T-helper 17 cell (primary cell): Measurements from ENCODE around the gene ETHE1. TPM values are rescaled to one million over a fixed set of nuclear protein-coding genes. Genes with fewer than 3 reads are reported as not detected.
A peak's percentile ranks its signal among the peaks of the same experiment; 100 is the strongest.

Experiments
- ATAC-seq: fragments of 150-1000 bp; cut with Tn5 transposase; 2 replicates; pipeline ENCODE4 v1.10.0; 2021; ENCODE audit warnings: mild to moderate bottlenecking, moderate library complexity
- DNase-seq, 3 donors: peaks; one replicate each; pipeline versions ENCODE4 v3.0.0 to v3.0.0-alpha.2; 2020 to 2021
- H3K9me3 ChIP-seq: one replicate; pipeline ENCODE4 v1.7.0; 2013; ENCODE audit warnings: low read length, mild to moderate bottlenecking; ENCODE audit not compliant: control insufficient read depth, poor library complexity, severe bottlenecking
- H3K27ac Mint-ChIP-seq: one replicate; pipeline ENCODE4 v1.8.0; 2022; ENCODE audit warnings: mild to moderate bottlenecking, moderate library complexity, mixed read lengths
- H3K27me3 Mint-ChIP-seq: one replicate; pipeline ENCODE4 v1.8.0; 2022; ENCODE audit warnings: mixed read lengths
- H3K36me3 Mint-ChIP-seq: one replicate; pipeline ENCODE4 v1.8.0; 2022; ENCODE audit warnings: low read depth, mixed read lengths
- H3K4me1 Mint-ChIP-seq: one replicate; pipeline ENCODE4 v1.8.0; 2022; ENCODE audit warnings: mild to moderate bottlenecking, mixed read lengths
- H3K4me3 Mint-ChIP-seq: one replicate; pipeline ENCODE4 v1.8.0; 2022; ENCODE audit warnings: mild to moderate bottlenecking, moderate library complexity, mixed read lengths
- total RNA-seq, 4 donors: library from RNA in 2 of 4; stranded (reverse) in 2 of 4; gene quantifications; one replicate each; pipeline ENCODE4 v1.2.3 and lab custom pipeline; 2022 to 2026

The ETHE1 gene
- total RNA-seq, 2 donors from 2014 or later = 21.0 to 30.3 TPM

- H3K36me3 Mint-ChIP-seq = peaks cover 11% of the 10 kb centered on the region
- H3K9me3 ChIP-seq = no peaks in the 10 kb centered on the region
- ATAC-seq (peak; percentile 45), DNase-seq (peak; percentile 28 to 38 (median 32))
- peaks cover 25% of the 10 kb centered on the region for H3K4me1 Mint-ChIP-seq
- H3K27ac Mint-ChIP-seq = peak within 1 kb of the TSS; percentile 94
- no peaks in the 10 kb centered on the region for H3K27me3 Mint-ChIP-seq
- peak within 1 kb of the TSS; percentile 96 for H3K4me3 Mint-ChIP-seq
These were observed 22.4 kb downstream of the ETHE1 start, which contains the start of gene PHLDB3 for GRCh38 chr19:43504426-43505185. Gene PHLDB3, minus strand, starts transcription at chr19:43504746. Its CDS starts 628 bp downstream, at chr19:43504118.

- peaks cover 31% of the 10 kb centered on the region for H3K4me1 Mint-ChIP-seq
- no peaks in the 10 kb centered on the region for H3K27me3 Mint-ChIP-seq
- H3K27ac Mint-ChIP-seq = peak overlapping the region; percentile 94
- H3K9me3 ChIP-seq = no peaks in the 10 kb centered on the region
- peaks cover 12% of the 10 kb centered on the region for H3K36me3 Mint-ChIP-seq
- DNase-seq (peak; percentile 96 to 99 (median 99)), ATAC-seq (peak; percentile 97)
- H3K4me3 Mint-ChIP-seq = peak overlapping the region; percentile 96
These were observed 23.2 kb downstream of the ETHE1 start for GRCh38 chr19:43503501-43504425.

GRCh38 chr19:43502419-43502976 is 24.5 kb downstream of the ETHE1 start:
- Mint-ChIP-seq H3K27me3 (no peaks in the 10 kb centered on the region), H3K4me1 (peaks cover 34% of the 10 kb centered on the region)
- DNase-seq = no peak

GRCh38 chr19:43501661-43502418 is 25.2 kb downstream of the ETHE1 start:
- no peaks in the 10 kb centered on the region for H3K9me3 ChIP-seq
- Mint-ChIP-seq H3K4me3 (no peak overlapping the region), H3K36me3 (peaks cover 18% of the 10 kb centered on the region), H3K27ac (no peak overlapping the region), H3K27me3 (no peaks in the 10 kb centered on the region), H3K4me1 (peaks cover 34% of the 10 kb centered on the region)
- DNase-seq (no peak), ATAC-seq (no peak)

More at GRCh38 chr19:43502419-43502976, 24.5 kb downstream of the ETHE1 start:
- ATAC-seq = no peak
- peak overlapping the region; percentile 94 for H3K27ac Mint-ChIP-seq
- peaks cover 17% of the 10 kb centered on the region for H3K36me3 Mint-ChIP-seq
- H3K9me3 ChIP-seq = no peaks in the 10 kb centered on the region
- H3K4me3 Mint-ChIP-seq = peak overlapping the region; percentile 96

- H3K4me3 Mint-ChIP-seq = no peak overlapping the region
- H3K36me3 Mint-ChIP-seq = peaks cover 23% of the 10 kb centered on the region
- H3K27ac Mint-ChIP-seq = peak overlapping the region; percentile 63
- peaks cover 29% of the 10 kb centered on the region for H3K4me1 Mint-ChIP-seq
- H3K27me3 Mint-ChIP-seq = no peaks in the 10 kb centered on the region
- H3K9me3 ChIP-seq = no peaks in the 10 kb centered on the region
- ATAC-seq (no peak), DNase-seq (no peak)
These were observed 28.0 kb downstream of the ETHE1 start for GRCh38 chr19:43499042-43499441.

- Mint-ChIP-seq H3K36me3 (peaks cover 23% of the 10 kb centered on the region), H3K4me1 (peaks cover 24% of the 10 kb centered on the region), H3K27me3 (no peaks in the 10 kb centered on the region), H3K4me3 (no peak overlapping the region), H3K27ac (peak overlapping the region; percentile 63)
- no peaks in the 10 kb centered on the region for H3K9me3 ChIP-seq
- no peak for ATAC-seq
- DNase-seq = no peak
These were observed 28.7 kb downstream of the ETHE1 start for GRCh38 chr19:43498233-43498842.

DNA sequence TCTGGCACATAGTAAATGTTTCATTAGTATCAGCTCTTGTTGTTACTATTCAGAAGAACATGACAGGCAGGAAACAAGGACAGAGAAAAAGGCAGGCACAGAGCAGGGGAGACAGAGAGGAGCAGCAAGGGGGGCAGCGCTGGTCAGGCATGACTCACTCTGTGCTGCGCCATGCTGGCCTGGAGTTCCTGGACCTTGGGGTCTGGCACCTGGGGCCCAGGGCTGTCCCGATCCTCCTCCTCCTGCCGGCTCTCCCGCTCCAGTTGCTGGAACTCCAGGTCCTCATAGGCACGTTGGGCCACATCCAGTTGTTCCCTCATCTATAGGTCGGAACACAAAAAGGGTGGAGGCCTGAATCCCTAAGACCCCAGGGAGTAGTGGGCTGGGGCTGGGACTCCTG is 30.0 kb downstream of the ETHE1 start:
- Mint-ChIP-seq H3K27me3 (no peaks in the 10 kb centered on the region), H3K36me3 (peaks cover 20% of the 10 kb centered on the region), H3K4me3 (no peak overlapping the region), H3K27ac (no peak overlapping the region), H3K4me1 (peaks cover 15% of the 10 kb centered on the region)
- ATAC-seq (no peak), DNase-seq (no peak)
- no peaks in the 10 kb centered on the region for H3K9me3 ChIP-seq

GRCh38 chr19:43495082-43495481 is 31.9 kb downstream of the ETHE1 start:
- no peak overlapping the region for H3K27ac Mint-ChIP-seq
- peaks cover 18% of the 10 kb centered on the region for H3K36me3 Mint-ChIP-seq
- peaks cover 13% of the 10 kb centered on the region for H3K4me1 Mint-ChIP-seq
- no peaks in the 10 kb centered on the region for H3K9me3 ChIP-seq
- H3K27me3 Mint-ChIP-seq = no peaks in the 10 kb centered on the region
- no peak overlapping the region for H3K4me3 Mint-ChIP-seq
- DNase-seq (no peak), ATAC-seq (no peak)

DNA sequence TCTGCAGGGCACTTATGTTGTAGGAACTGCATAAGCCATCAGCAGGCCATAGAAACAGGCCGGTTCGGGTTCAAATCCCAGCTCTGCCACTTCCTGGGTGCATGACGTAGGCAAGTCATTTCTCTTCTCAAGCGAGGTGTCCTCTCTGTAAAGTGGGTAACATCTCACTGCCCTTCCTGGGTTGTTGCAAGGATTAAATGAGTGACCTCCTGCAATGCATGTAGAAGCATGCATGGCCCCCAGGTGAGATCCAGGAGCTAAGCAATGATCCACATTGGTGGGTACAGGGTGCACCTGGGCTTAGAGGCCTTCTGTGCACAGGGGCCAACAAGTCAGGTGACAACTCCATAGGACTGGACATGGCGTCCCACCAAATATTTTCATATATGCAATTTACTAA is 36.2 kb downstream of the ETHE1 start:
- Mint-ChIP-seq H3K36me3 (peaks cover 3% of the 10 kb centered on the region), H3K4me1 (peaks cover 5% of the 10 kb centered on the region), H3K4me3 (no peak overlapping the region), H3K27ac (no peak overlapping the region), H3K27me3 (no peaks in the 10 kb centered on the region)
- no peak for ATAC-seq
- H3K9me3 ChIP-seq = no peaks in the 10 kb centered on the region
- DNase-seq = no peak

DNA sequence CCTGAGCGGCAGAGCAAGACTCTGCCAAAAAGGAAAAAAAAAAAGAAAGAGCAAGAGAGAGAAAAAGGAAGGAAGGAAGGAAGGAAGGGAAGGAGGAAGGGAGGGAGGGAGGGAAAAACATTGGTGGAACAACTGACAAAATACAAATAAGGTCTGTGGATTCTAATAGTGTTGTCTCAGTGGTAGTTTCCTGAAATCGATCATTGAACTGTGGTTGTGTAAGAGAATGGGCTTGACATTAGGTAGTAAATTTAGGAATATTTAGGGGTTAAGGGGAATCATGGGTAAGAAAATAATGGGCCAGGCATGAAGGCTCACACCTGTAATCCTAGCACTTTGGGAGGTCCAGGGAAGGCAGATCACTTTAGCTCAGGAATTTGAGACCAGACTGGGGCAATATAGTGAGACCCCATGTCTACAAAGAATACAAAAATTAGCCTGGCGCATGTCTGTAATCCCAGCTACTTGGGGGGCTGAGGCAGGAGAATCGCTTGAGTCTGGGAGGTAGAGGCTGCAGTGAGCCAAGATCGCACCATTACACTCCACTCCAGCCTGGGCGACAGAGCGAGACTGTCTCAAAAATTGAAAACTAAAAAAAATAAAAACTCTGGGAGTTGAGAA is 36.9 kb downstream of the ETHE1 start:
- Mint-ChIP-seq H3K36me3 (no peaks in the 10 kb centered on the region), H3K4me3 (no peak overlapping the region), H3K27me3 (no peaks in the 10 kb centered on the region), H3K27ac (peak overlapping the region; percentile 89), H3K4me1 (peaks cover 2% of the 10 kb centered on the region)
- H3K9me3 ChIP-seq = no peaks in the 10 kb centered on the region
- ATAC-seq = no peak
- no peak for DNase-seq

DNA sequence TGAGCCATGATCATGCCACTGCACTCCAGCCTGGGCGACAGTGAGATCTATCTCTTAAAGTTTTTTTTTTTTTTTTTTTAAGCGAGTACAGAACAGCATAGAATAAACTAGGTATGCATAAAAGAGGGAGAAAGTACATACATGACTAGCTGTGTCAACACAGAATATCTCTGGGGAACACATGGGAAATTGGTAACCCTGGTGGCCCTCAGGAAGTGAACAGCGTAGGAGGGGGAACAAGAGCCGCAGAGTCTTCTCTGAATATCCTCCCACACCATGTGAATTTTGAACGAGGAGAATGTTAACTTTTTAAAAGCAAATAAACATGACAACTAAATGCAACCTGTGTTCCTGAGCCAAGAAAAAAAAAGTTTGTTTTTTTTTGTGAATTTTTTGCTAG is 37.7 kb downstream of the ETHE1 start:
- Mint-ChIP-seq H3K36me3 (no peaks in the 10 kb centered on the region), H3K4me1 (peaks cover 2% of the 10 kb centered on the region), H3K4me3 (no peak overlapping the region), H3K27ac (peak overlapping the region; percentile 89), H3K27me3 (no peaks in the 10 kb centered on the region)
- ATAC-seq (no peak), DNase-seq (no peak)
- no peaks in the 10 kb centered on the region for H3K9me3 ChIP-seq

- no peaks in the 10 kb centered on the region for H3K36me3 Mint-ChIP-seq
- H3K4me3 Mint-ChIP-seq = no peak overlapping the region
- no peaks in the 10 kb centered on the region for H3K27me3 Mint-ChIP-seq
- H3K27ac Mint-ChIP-seq = no peak overlapping the region
- no peaks in the 10 kb centered on the region for H3K9me3 ChIP-seq
- no peak for ATAC-seq
- no peak for DNase-seq
- peaks cover 2% of the 10 kb centered on the region for H3K4me1 Mint-ChIP-seq
These were observed 38.8 kb downstream of the ETHE1 start for GRCh38 chr19:43488179-43488578.
